Activated CD4-positive, alpha-beta T cell treated with anti-CD3 and anti-CD28 coated beads for 4 hours (primary cell): ENCODE data around the gene PIGQ.

Experiments used
- DNase-seq, 2 donors: peaks; one replicate each; pipeline ENCODE4 v3.0.0-alpha.2; 2020

Gene PIGQ

DNA sequence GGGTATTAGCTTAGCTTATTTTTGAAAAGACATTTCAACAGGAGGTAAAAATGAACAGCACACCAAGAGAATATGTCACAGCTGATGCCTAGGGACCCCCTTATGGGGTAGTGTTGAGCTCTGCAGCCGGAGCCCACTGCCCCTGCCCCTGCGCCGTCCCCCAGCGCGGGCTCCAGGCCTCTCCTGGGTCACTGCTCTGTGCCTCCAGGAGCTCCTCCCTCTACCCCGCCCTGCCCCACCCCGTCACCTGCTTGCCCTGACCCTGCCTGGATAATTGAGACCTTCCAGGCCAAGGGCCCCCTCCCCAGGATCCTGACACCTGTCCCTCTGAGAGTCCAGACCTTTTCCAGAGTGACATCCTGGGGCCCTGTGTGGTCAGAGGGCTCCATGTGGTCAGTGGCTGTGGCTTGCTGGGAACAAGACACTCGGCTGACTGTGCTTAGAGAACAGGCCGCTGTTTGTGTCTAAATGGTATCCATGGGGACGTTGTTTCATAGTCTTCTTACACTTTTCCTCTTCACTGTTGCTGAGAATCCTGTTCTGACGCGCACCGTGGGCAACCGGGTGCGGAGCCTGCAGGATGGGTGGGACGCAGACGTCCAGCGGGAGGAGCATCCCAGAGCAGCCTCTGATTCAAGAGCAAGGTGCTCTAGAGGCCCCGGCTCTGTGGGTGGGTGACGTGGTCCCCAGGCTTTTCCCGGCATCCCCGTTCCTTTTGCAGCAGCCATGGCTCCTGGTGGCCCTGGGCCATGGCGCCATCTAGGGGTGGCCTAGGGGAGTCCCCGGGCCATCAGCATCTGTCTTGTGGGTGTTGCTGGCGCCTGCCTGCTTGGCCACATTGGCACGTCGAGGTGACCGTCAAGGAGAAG, 41.0 kb downstream of the PIGQ start:
- DNase-seq: peak; percentile 48 to 56

DNA sequence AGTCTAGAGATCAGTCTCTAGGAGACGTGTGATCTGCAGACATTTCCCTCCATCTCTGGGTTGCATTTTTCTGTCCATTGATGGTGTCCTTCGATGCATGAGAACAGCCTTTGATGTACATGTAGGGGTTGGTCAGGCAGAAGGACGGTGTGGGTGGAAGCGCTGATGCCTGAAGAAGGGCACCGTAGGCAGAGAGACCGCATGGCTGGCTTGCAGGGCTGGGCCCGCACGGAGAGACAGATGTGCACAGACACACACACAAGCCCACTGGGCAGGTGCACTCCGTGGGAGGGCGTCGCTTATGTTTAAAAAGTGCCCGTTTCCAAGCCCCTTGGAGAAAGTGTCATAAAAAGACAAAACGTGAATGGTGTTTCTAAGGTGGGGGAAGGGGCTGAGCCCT, 45.4 kb downstream of the PIGQ start:
- no peak for DNase-seq

DNA sequence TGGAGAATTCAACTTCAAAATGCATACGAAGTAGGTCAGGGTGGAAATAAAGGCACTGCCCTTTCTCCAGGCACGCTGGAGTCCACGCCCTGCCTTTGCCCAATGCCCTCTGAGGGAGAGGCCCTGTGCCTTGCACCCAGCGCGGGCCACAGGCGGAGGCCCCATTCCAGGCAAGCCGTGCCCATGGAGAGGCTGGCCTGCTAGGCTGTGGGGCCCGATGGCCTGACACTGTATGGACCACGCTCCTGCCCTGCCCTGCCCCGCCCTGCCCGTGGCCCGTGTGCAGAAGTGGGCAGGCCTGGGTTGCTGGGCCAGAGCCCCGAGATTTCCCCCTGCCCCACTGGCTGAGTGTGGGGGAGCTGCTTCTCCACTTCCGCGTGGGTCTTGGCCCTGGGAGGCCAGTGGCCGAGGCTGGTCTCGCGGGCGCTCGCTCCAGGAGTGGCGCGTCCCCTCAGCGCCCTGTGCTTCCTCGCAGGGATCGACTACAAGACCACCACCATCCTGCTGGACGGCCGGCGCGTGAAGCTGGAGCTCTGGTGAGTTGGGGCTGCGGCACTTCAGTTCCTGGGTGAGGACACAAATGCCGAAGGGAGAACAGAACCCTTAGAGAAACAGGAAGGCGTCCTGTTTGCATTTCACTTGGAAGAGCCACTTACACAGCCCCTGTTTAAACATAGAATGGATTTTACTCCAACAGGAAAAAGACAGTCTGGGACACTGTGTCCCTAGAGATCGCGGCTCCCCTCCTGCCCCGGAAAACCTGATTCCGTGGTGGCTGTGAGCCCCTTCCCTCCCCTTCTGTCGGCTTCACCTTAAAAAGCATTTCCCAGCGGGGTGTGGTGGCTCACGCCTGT, 47.2 kb downstream of the PIGQ start:
- no peak for DNase-seq

DNA sequence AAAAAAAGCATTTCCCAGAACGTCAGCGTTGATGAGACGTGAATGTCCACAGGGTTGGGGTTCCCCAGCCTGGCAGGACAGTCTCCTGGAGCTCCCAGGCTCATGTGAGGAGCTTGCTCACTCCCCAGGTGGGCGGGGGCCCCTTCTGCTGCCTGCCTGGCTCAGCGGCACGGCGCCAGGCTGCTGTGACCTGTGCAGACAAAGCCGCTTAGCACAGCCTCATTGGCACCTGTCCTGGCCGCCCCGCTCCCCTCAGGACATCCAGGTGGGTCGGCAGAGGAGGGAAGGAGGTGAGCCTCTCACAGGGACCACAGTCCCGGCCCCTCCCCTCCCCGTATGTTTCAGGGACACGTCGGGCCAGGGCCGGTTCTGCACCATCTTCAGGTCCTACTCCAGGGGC, 48.1 kb downstream of the PIGQ start:
- DNase-seq: no peak

DNA sequence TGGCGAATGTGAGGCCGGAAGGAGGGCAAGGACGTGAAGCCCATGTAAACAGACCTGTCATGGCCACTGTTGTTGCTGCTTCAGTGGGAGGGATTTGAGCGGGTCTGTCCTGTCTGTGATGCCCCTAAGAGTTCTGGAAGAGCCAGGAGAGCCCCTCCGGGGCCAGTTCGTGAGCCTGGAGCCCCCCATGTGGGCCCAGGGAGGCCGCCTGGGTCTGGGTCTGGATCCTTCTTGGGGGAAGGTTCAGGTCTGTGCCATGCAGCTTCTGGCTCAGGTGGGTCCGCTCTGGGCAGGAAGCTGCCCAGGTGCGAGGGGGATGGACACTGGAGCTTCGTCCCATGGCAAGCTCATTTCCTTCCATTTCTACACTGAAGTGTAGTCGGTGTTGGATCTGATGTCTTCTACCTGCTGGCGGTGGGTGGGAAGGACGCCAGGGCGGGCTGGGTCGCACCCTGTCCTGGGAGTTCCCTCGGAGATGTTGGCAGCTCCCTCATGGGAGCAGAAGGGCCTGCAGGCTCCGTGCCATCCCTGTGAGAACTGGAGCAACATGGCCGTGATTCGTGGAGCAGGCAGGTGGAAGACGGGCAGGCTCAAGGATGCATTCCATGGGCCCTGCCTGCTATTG, 49.8 kb downstream of the PIGQ start:
- no peak for DNase-seq

DNA sequence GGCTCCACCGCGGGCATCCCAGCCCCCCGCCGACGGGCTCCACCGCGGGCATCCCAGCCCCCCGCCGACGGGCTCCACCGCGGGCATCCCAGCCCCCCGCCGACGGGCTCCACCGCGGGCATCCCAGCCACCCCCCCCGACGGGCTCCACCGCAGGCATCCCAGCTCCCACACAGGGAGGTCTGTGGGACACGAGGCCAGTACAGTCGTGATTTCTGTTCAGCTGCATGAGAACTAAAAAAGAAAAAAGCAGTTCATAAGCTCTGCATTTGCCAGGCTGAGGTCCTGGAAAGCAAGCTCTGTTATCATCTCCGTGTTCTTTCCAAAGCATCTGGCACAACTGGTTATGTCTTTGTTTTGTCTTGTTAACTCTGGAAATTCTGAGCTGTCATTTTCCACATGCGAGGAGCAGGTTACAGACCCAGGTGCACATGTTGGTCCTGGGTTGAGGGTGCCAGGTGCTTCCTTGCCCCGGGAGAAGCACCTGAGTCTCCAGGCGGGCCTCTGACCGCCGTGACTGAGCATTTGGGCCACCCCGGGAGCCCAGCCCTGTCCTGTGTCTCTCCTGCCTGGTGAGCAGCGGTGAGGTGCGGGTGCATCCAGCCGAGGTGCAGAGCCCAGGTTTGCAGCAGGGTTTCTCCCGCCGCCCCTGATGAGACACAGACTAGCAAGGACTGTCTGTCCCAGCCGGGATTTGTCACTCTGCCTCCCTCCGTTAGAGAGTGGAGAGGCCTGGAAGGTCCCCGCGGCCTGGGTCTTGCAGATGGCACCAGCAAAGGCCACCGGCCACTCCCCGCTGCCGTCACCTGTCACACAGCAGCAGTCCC, 51.1 kb downstream of the PIGQ start:
- DNase-seq: no peak

DNA sequence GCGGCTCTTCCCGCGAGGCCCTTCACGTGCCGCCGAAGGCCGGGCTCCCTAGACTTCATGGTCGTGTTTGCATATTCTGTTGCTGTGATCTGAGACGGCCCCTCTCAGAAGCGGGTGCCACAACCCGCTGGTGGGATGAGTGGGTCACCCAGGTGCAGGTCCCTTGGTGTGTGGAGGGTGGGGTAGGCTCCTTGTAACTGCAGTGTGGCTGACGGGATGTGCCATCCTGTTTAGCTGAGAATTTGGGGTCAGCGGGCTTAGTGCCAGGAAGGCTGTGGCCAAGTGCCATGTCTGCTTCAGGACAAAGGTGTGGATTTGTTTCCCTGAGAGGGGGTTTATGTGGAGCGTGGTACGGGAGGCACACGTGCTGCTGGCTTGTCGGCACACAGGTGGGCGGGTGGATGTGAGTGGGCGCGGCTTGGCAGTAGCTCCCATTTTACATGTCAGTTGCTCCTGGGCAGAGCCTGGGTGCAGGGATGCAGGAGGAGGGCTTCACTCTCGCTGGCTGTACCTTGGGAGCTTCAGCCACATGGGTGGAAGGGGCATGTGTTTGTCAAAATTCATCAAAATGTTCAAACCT, 51.8 kb downstream of the PIGQ start:
- no peak for DNase-seq

DNA sequence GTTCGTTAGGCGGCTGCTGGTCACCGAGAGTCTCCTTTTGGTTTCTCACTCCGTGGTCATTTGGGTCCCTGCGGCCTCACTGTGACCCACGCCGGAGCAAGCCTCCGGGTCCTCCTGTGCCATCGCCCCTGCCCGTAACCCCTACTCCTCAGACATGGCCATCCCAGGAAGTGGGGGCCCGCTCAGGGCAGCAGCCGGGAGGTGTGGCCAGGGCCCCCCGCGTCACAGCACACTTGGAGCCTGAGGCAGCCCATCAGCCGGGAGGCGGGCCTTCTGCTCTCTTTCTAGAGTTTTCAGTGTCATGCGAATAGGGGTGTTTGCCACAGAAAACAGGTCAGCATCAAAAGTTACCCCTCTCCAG, 53.1 kb downstream of the PIGQ start:
- DNase-seq: no peak

DNA sequence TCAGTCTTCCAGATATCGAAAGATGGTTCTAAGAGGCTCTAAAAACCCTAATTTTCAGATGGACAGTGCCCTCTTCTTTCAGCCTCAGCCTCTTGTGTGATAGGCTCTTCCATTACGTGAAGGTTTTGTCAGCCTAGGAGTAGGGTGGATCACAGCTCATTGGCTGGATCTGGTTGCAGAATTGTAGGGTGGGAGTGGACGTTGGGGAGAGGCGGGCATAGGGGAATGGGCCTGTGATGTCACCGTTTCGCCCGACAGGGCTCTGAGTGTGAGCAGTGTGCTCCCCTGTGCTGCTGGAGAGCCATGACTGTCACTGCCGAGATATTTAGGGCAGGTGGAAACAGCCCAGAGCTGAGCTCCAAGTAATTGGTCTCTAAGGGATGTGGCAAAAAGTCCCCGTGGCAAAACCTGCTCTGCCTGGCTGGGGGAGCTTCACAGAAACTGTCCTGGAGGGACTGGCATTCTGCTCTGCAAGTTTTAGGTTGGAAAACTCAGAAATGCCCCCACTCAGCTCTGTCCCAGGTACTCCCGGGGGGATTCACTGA, 54.8 kb downstream of the PIGQ start:
- no peak for DNase-seq

DNA sequence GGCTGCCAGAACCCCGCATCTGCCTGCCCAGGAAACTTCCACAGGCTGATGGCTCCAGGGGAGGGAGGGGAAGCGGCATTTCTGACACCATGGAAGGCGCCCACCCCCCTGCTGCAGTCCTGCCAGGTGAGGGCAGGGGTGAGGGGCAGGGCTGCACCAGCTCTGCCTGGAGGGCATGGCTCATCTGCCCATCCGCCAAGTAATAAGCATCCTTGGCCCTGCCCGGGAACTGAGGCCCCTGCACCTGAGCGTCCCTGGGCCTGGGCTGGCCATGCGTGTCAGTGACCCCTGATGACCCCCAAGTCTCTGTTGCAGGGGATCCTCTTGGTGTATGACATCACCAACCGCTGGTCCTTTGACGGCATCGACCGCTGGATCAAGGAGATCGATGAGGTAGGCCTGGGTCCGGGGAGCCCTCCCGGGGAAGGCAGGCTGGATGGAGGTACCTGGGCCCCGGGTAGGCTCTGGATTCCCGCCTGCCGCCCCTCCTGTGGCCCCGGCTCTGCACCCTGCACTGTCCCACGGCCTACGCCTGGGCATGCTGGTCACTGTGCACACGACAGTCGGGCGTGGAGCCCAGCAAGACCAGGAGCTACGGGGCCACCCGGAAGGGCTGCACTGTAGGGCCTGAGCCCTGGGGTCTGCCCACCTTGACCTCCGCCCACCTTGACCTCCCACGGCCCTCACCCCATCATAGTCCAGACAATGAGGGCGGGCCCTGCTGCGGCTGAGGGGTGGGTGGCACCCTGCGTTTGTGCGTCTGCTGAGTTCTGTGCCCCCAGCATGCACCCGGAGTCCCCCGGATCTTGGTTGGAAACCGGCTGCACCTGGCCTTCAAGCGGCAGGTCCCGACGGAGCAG, 55.6 kb downstream of the PIGQ start:
- DNase-seq: no peak

DNA sequence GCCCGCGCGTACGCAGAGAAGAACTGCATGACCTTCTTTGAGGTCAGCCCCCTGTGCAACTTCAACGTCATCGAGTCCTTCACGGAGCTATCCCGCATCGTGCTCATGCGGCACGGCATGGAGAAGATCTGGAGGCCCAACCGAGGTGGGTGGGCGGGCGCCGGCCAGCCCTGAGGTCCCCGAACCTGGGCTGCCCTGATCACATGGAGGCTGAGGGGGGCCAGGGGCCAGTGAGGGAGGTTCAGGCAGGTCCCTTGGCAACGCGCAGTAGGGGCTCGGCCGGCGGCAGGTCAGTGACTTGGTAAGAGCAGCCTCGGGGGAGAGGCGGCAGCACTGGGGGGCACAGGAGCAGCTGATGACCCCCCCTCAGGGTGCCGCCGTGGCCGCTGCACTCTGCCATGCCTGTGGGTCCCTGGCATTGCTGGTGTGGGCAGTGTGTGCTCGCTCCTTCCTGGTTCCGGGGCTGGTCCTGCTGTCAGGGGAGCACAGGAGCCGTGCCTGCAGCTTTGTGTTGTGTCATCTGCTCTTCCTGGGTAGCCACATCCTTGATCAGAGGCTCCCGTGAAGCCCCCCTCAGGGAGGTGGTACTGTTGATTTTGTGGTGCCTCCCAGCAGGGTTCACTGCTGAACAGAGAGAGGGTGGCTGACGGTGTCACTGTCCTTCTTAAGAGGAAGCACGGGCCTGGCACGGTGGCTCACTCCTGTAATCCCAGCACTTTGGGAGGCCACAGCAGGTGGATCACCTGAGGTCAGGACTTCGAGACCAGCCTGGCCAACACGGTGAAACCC, 56.4 kb downstream of the PIGQ start:
- no peak for DNase-seq

DNA sequence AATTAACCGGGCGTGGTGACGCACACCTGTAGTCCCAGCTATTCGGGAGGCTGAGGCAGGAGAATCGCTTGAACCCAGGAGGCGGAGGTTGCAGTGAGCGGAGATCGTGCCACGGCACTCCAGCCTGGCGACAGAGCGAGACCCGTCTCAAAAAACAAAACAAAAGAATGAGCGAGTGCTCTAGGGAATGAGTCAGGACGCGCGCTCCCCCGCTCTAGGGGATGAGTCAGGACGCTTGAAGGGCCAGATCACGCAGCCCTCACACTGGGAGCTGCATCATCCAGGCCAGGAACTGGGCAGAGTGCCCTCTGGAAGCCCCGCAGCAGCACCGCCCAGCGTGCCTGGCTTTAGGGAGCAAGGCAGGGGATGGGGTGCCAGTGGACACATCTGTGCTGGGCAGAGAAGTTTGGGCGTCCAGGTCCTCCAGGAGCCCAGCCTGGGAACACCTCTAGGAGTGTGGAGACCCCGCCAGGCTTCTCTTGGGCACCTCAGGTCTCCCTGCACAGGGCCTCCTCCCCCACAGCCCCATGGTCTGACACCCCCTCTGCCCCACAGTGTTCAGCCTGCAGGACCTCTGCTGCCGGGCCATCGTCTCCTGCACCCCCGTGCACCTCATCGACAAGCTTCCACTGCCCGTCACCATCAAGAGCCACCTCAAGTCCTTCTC, 57.2 kb downstream of the PIGQ start:
- no peak for DNase-seq

DNA sequence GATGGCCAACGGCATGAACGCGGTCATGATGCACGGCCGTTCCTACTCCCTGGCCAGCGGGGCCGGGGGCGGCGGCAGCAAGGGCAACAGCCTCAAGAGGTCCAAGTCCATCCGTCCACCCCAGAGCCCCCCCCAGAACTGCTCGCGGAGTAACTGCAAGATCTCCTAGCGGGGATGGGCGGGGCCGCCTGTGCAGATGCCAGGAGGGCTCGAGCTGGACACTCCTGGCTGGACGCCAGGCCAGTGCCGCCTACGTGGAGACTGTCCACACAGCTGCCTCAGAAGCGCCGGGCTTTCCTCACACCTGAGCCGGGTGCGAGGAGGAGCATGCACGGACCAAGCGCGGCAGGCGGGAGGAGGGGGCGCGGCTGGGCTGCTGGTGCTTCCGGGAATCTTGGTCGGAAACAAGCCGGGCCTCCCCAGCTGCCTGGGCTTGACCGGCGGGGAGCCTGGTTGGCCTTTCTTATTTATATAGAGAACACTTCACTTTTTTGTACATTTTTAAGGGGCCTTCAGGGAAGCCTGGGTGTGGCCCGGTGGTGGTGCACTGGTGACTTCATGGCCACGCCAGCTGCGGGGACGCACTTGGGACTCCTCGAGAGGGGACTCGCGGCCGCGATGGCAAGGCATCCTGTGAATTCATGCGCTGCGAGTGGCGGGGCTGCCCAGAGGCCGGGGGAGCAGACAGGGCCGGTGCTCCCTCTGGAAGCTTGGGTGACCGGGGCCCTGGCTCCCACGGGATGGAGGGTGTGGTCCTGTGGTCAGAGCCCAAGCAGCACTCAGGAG, 57.9 kb downstream of the PIGQ start:
- DNase-seq: no peak

DNA sequence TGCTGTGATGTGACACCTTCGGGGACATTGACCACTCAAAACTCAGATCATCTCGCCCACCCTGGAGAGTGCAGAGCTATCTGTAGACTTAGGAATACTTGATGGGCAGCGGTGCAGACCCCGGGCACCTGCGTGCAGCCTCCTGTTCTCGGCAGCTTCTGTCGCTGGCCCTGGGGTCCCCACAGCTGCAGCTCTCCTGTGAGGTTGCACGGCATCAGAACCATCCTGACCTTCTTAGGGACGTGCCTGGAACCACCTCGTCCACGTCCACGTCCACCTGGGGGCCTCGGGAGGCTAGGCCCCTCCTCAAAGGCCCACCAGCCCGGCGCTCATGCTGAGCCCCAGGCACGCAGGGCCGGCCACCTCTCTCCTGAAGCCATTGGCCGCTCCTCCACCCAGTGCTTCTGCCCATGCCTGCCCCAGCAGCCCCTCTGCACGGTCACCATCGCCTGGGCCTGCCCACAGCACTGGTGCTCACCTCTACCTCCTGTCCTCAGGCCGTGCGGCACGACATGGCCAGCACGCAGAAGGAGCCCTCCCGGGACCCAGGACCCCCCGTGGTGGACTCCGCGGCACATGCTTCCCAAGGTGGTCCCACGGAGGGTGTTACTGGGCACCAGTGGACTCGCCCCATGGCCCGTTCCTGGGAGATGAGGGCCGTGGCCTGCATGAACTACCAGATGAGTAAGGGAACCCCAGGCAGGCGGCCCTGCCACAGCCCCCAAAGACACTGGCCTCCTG, 58.7 kb downstream of the PIGQ start:
- no peak for DNase-seq

DNA sequence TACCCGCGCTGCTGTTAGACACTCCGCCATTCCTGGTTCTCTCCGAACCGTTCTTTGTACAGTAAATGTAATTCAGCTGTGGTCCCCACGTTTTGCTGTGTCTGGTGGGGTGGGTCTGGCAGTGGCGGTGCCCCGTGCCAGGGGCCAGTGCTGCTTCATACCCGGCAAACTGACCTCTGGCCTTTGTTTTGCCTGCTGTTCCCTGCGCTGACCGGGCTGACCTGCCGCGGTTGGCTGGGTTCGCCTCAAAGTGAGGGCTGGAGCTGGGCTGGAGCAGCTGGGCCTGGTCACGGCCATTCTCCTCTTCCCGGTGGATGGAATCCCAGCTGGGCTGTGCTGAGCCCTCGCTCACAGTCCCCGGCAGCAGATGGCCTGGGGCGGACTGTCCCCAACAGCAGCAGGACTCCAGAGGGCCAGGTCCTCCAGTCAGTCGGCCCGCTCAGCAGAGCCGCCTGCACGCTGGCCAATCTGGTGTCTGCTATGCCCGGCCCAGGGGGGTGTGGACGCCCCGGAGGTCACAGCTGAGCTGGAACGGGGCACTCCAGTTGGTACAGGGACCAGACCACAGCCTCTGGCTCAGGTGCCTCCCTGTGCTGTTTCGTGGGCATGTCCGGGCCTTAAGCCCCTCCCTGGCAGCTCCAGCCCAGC, 59.5 kb downstream of the PIGQ start:
- no peak for DNase-seq

DNA sequence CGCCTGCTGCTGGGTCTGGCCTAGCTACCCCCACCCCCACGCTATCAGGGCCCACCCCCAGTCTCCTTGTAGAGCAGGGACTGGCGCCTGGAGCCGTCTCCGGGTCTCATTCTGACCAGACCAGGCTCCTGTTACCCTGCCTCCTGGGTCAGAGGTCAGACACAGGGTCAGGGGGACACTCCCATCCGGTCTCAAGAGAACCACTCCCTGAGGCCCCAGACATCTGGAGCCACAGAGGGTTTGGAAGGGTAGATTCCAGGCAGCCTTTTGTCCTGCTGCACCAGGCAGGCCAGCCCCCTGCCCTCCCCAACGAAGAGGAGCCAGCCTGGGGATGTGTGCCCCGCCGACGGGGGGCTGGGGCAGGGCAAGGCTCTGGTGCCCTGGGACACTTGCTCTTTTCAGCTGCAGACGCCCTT, 60.1 kb downstream of the PIGQ start:
- no peak for DNase-seq

DNA sequence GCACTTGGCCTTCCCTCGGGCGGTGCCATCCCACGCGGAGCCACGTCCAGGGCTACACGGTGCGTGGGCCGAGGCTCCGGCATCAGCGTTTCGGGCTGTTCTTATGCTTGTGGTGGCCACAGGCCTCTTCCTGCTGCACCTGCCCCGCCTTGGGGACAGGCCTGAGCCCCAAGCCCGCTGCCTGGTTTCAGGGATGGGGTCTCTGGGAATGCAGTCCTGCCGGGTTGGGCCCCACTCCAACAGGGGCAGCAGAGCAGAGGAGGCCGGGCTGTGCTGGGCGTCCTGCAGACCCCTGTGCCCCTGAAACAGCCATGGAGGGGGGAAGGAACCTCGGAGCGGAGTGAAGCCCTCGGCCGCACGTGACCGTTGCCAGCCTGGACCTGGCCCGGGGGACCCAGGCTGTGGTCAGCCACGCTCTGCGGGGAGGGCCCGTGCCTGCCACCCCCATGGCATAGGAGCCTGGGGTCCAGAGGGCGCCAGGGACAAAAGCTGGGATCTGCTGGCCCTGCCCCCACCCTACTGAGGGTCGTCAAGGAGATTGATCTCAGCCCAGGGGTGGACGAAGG, 60.6 kb downstream of the PIGQ start:
- no peak for DNase-seq
